Mesendoderm (in vitro differentiated cells): Measurements from ENCODE around the gene SLFN14.

Experiments used
- DNase-seq: peaks from one replicate; pipeline ENCODE4 v3.0.0; 2013
- H2AK5ac ChIP-seq: 2 replicates; pipeline ENCODE4 v1.6.1; 2013; ENCODE audit warnings: low read length, inconsistent platforms
- H2BK120ac ChIP-seq: 2 replicates; pipeline ENCODE4 v1.6.1; 2013; ENCODE audit warnings: low read depth, mild to moderate bottlenecking, low read length, moderate library complexity, mixed read lengths
- H2BK15ac ChIP-seq: replicated peaks from 2 replicates; pipeline ENCODE4 v1.6.1; 2013; ENCODE audit warnings: low read depth, mild to moderate bottlenecking, moderate library complexity
- H2BK5ac ChIP-seq: 2 replicates; pipeline ENCODE4 v1.6.1; 2013; ENCODE audit warnings: low read length, inconsistent platforms
- H3K18ac ChIP-seq: 2 replicates; pipeline ENCODE4 v1.6.1; 2013; ENCODE audit warnings: mild to moderate bottlenecking, low read length, mixed read lengths
- H3K23ac ChIP-seq: one replicate; pipeline ENCODE4 v1.6.1; 2013; ENCODE audit warnings: low read length
- H3K27ac ChIP-seq: 2 replicates; pipeline ENCODE4 v1.5.1; 2013; ENCODE audit warnings: low read depth, mild to moderate bottlenecking, inconsistent platforms, low read length, moderate library complexity
- H3K27me3 ChIP-seq: 2 replicates; pipeline ENCODE4 v1.6.1; 2013; ENCODE audit warnings: low read length, control low read depth, mild to moderate bottlenecking, inconsistent platforms; ENCODE audit not compliant: insufficient read depth, poor library complexity
- H3K36me3 ChIP-seq: 2 replicates; pipeline ENCODE4 v1.6.1; 2013; ENCODE audit warnings: low read length, inconsistent platforms; ENCODE audit not compliant: control insufficient read depth, insufficient read depth
- H3K4ac ChIP-seq: one replicate; pipeline ENCODE4 v1.6.1; 2013; ENCODE audit warnings: low read depth, mild to moderate bottlenecking, low read length, moderate library complexity
- H3K4me1 ChIP-seq: 2 replicates; pipeline ENCODE4 v1.6.1; 2013; ENCODE audit warnings: low read depth, low read length, inconsistent platforms; ENCODE audit not compliant: control insufficient read depth
- H3K4me2 ChIP-seq: 2 replicates; pipeline ENCODE4 v1.6.1; 2013; ENCODE audit warnings: low read length
- H3K4me3 ChIP-seq: 2 replicates; pipeline ENCODE4 v1.5.1; 2013; ENCODE audit warnings: mild to moderate bottlenecking, low read length
- H3K56ac ChIP-seq: one replicate; pipeline ENCODE4 v1.6.1; 2013; ENCODE audit warnings: low read length
- H3K79me1 ChIP-seq: 2 replicates; pipeline ENCODE4 v1.6.1; 2013; ENCODE audit warnings: low read length, inconsistent platforms
- H3K79me2 ChIP-seq: 2 replicates; pipeline ENCODE4 v1.6.1; 2013; ENCODE audit warnings: mild to moderate bottlenecking, low read length; ENCODE audit not compliant: control insufficient read depth, insufficient read depth
- H3K9ac ChIP-seq: 2 replicates; pipeline ENCODE4 v1.6.1; 2013; ENCODE audit warnings: low read length, inconsistent platforms
- H4K5ac ChIP-seq: one replicate; pipeline ENCODE4 v1.6.1; 2013; ENCODE audit warnings: low read length
- H4K8ac ChIP-seq: one replicate; pipeline ENCODE4 v1.6.1; 2013; ENCODE audit warnings: low read depth, mild to moderate bottlenecking, control low read depth, low read length, moderate library complexity
- WGBS: extraction: QIAGEN DNeasy Blood & Tissue Kit; methylation state at CpG from one replicate; pipeline ENCODE4 v1.1.7; 2013; ENCODE audit warnings: low lambda C conversion rate, missing lambda C conversion rate; ENCODE audit not compliant: insufficient coverage; ENCODE audit errors: extremely low coverage; 5-methylcytosine and 5-hydroxymethylcytosine counted together

Gene SLFN14

GRCh38 chr17:35584061-35584460, 23.4 kb upstream of the SLFN14 start:
- Histone ChIP-seq H3K4me1 (peaks cover 1% of the 10 kb centered on the region), H3K79me1 (peaks cover 2% of the 10 kb centered on the region), H2AK5ac (no peak overlapping the region), H3K4ac (no peak overlapping the region), H3K18ac (no peak overlapping the region), H3K23ac (no peak overlapping the region), H3K27ac (no peak overlapping the region), H4K8ac (no peak overlapping the region), H2BK15ac (no peak overlapping the region), H3K36me3 (no peaks in the 10 kb centered on the region), H3K56ac (no peak overlapping the region), H3K9ac (no peak overlapping the region), H3K4me3 (no peak overlapping the region), H4K5ac (no peak overlapping the region), H3K79me2 (peaks cover 7% of the 10 kb centered on the region), H2BK5ac (no peak overlapping the region), H3K4me2 (no peak overlapping the region), H2BK120ac (no peak overlapping the region), H3K27me3 (no peaks in the 10 kb centered on the region)
- DNase-seq = no peak
- WGBS = no CpG with 5 or more reads among the region's 1 CpG

- peak overlapping the region; percentile 93 for H3K4me3 ChIP-seq
- no peaks in the 10 kb centered on the region for H3K79me2 ChIP-seq
- H3K18ac ChIP-seq = peak overlapping the region; percentile 77
- no peak for DNase-seq
- H4K8ac ChIP-seq = no peak overlapping the region
- peak overlapping the region; percentile 55 for H2AK5ac ChIP-seq
- peak overlapping the region; percentile 15 for H3K23ac ChIP-seq
- no peak overlapping the region for H2BK15ac ChIP-seq
- peak overlapping the region; percentile 99 for H3K4me2 ChIP-seq
- no peak overlapping the region for H3K27ac ChIP-seq
- H3K56ac ChIP-seq = peak overlapping the region; percentile 95
- peak overlapping the region; percentile 78 for H4K5ac ChIP-seq
- H3K4me1 ChIP-seq = peaks cover 3% of the 10 kb centered on the region
- peak overlapping the region; percentile 93 for H3K9ac ChIP-seq
- H3K4ac ChIP-seq = no peak overlapping the region
- no peaks in the 10 kb centered on the region for H3K36me3 ChIP-seq
- H3K27me3 ChIP-seq = no peaks in the 10 kb centered on the region
- H2BK120ac ChIP-seq = no peak overlapping the region
- no peak overlapping the region for H2BK5ac ChIP-seq
- no CpG with 5 or more reads among the region's 11 CpGs for WGBS
- H3K79me1 ChIP-seq = peaks cover 2% of the 10 kb centered on the region
Observed at GRCh38 chr17:35578929-35579432, 18.4 kb upstream of the SLFN14 start.

- Histone ChIP-seq H4K5ac (peak within 1 kb of the TSS; percentile 78), H3K4me1 (peaks cover 3% of the 10 kb centered on the region), H3K36me3 (no peaks in the 10 kb centered on the region), H3K79me1 (peaks cover 2% of the 10 kb centered on the region), H3K23ac (peak within 1 kb of the TSS; percentile 15), H2AK5ac (peak within 1 kb of the TSS; percentile 55), H3K4ac (peak within 1 kb of the TSS; percentile 57), H2BK15ac (no peak within 1 kb of the TSS), H4K8ac (no peak within 1 kb of the TSS), H3K9ac (peak within 1 kb of the TSS; percentile 93), H3K18ac (peak within 1 kb of the TSS; percentile 77), H3K79me2 (no peaks in the 10 kb centered on the region), H3K27ac (peak within 1 kb of the TSS; percentile 6), H2BK5ac (no peak within 1 kb of the TSS), H3K4me3 (peak within 1 kb of the TSS; percentile 93), H3K56ac (peak within 1 kb of the TSS; percentile 95), H2BK120ac (no peak within 1 kb of the TSS), H3K27me3 (no peaks in the 10 kb centered on the region), H3K4me2 (peak within 1 kb of the TSS; percentile 99)
- no CpG with 5 or more reads among the region's 45 CpGs for WGBS
- DNase-seq = peak; percentile 94
Observed at GRCh38 chr17:35578197-35578928, 17.7 kb upstream of the SLFN14 start, which contains the start of gene PEX12. TSS of gene PEX12 (minus strand) at chr17:35578571. CDS start at chr17:35578021, 550 bp downstream.

GRCh38 chr17:35577830-35578196, 17.2 kb upstream of the SLFN14 start:
- H3K27ac ChIP-seq = no peak overlapping the region
- WGBS = no CpG with 5 or more reads among the region's 8 CpGs

GRCh38 chr17:35575759-35576158, 15.1 kb upstream of the SLFN14 start:
- H3K4ac ChIP-seq = no peak overlapping the region
- no peak overlapping the region for H2AK5ac ChIP-seq
- H3K9ac ChIP-seq = no peak overlapping the region
- H3K36me3 ChIP-seq = no peaks in the 10 kb centered on the region
- H3K23ac ChIP-seq = no peak overlapping the region
- no peak overlapping the region for H3K18ac ChIP-seq
- WGBS = no CpG with 5 or more reads among the region's 3 CpGs
- no peak overlapping the region for H2BK120ac ChIP-seq
- no peak overlapping the region for H3K27ac ChIP-seq
- H4K5ac ChIP-seq = no peak overlapping the region
- H3K4me1 ChIP-seq = peaks cover 3% of the 10 kb centered on the region
- H3K79me2 ChIP-seq = no peaks in the 10 kb centered on the region
- no peak for DNase-seq
- H3K79me1 ChIP-seq = peaks cover 2% of the 10 kb centered on the region
- H3K4me3 ChIP-seq = no peak overlapping the region
- no peak overlapping the region for H2BK15ac ChIP-seq
- no peak overlapping the region for H2BK5ac ChIP-seq
- H4K8ac ChIP-seq = no peak overlapping the region
- H3K4me2 ChIP-seq = no peak overlapping the region
- H3K56ac ChIP-seq = no peak overlapping the region
- H3K27me3 ChIP-seq = no peaks in the 10 kb centered on the region

More at GRCh38 chr17:35577830-35578196, 17.2 kb upstream of the SLFN14 start:
- H4K5ac ChIP-seq = peak overlapping the region; percentile 10
- H2BK5ac ChIP-seq = no peak overlapping the region
- H3K27me3 ChIP-seq = no peaks in the 10 kb centered on the region
- peak overlapping the region; percentile 78 for H3K4me2 ChIP-seq
- H2BK120ac ChIP-seq = no peak overlapping the region
- H3K4ac ChIP-seq = peak overlapping the region; percentile 57
- H3K36me3 ChIP-seq = no peaks in the 10 kb centered on the region
- peak overlapping the region; percentile 89 for H3K56ac ChIP-seq
- H4K8ac ChIP-seq = no peak overlapping the region
- H2AK5ac ChIP-seq = no peak overlapping the region
- peaks cover 3% of the 10 kb centered on the region for H3K4me1 ChIP-seq
- peak overlapping the region; percentile 78 for H3K9ac ChIP-seq
- peak overlapping the region; percentile 57 for H3K4me3 ChIP-seq
- no peak for DNase-seq
- no peak overlapping the region for H2BK15ac ChIP-seq
- H3K18ac ChIP-seq = no peak overlapping the region
- H3K23ac ChIP-seq = no peak overlapping the region
- peaks cover 2% of the 10 kb centered on the region for H3K79me1 ChIP-seq
- H3K79me2 ChIP-seq = no peaks in the 10 kb centered on the region
